Measurements from ENCODE around the gene FBXL7.

The FBXL7 gene

DNA sequence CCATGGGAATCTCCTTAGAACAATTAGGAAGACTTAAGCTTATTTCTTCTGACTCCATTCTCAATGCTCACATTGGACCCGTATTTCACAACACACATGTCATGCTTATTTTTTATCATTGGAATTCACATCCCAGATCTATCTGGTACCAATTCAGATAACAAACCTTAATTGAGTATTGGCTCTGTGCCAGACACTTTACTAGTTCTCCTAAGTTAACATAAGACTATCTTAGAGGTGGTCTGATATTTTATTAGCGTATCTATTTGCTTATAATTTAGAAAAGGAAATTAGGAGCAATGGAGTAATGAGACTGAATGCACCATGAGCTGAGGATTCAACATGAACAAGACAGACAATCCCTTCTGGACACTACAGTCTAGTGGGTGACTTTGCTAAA, 45.1 kb downstream of the FBXL7 start:
- no peak overlapping the region for H3K4me3 ChIP-seq (ENCODE audit: low read depth, low read length, poor library complexity, severe bottlenecking)
- H4K20me1 ChIP-seq (ENCODE audit: insufficient read depth, low read length): no peaks in the 10 kb centered on the region
- no peaks in the 10 kb centered on the region for H3K27me3 ChIP-seq (ENCODE audit: insufficient read depth, low read length)
- no peaks in the 10 kb centered on the region for H3K9me2 ChIP-seq (ENCODE audit: low read depth, low read length)
- no peak for TF ChIP-seq CTCF (IDR thresholded peaks at IDR 0.05; ENCODE audit: low read length)
- TF ChIP-seq EZH2 (IDR thresholded peaks at IDR 0.05; ENCODE audit: borderline replicate concordance, low read length): no peak
- no peaks in the 10 kb centered on the region for H3F3A ChIP-seq (ENCODE audit: insufficient read depth, low read length)
- no peak overlapping the region for H2AFZ ChIP-seq (ENCODE audit: low read length)
- H3K4me2 ChIP-seq (ENCODE audit: low read length): no peak overlapping the region
- no peaks in the 10 kb centered on the region for H3K4me1 ChIP-seq (ENCODE audit: insufficient read depth, low read length, severe bottlenecking)
- no peaks in the 10 kb centered on the region for H3K9me3 ChIP-seq (ENCODE audit: low read length)
- H3K9ac ChIP-seq (ENCODE audit: low read length): no peak overlapping the region
- no peaks in the 10 kb centered on the region for H3K36me3 ChIP-seq (ENCODE audit: insufficient read depth, low read length)
- no peak overlapping the region for H3K27ac ChIP-seq (ENCODE audit: low read depth, low read length, poor library complexity, severe bottlenecking)
- H3K79me2 ChIP-seq (ENCODE audit: insufficient read depth, low read length): no peaks in the 10 kb centered on the region

DNA sequence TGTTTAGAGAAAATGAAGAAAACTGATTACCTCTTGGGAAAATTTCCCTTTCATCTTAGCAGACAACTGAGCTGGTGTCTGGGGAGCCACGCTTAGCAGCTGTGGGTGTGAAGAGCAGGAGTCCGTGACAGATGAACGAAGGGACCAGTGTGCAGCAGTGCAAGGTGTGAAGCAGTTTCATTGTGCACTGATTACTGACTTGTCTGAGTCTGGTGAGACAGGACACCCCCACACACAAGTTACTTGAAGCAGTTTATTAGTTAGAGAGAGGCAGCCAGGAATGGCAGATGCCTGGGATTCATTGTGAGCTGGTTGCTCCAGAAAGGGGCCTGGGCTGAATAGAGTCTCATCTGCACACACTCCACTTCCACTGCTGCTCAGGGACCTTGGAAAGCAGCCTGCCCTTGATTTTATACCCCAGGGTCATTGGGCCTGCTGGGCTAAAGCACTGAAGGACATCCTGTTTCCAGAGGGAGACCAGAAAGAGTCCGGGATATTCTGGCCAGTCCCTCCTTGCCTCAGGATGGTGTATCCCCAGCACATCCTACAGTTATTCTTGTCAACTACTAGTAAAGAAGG, 47.4 kb downstream of the FBXL7 start:
- no peak overlapping the region for H2AFZ ChIP-seq (ENCODE audit: low read length)
- no peaks in the 10 kb centered on the region for H4K20me1 ChIP-seq (ENCODE audit: insufficient read depth, low read length)
- no peaks in the 10 kb centered on the region for H3K27me3 ChIP-seq (ENCODE audit: insufficient read depth, low read length)
- no peak overlapping the region for H3K27ac ChIP-seq (ENCODE audit: low read depth, low read length, poor library complexity, severe bottlenecking)
- no peaks in the 10 kb centered on the region for H3F3A ChIP-seq (ENCODE audit: insufficient read depth, low read length)
- no peaks in the 10 kb centered on the region for H3K4me1 ChIP-seq (ENCODE audit: insufficient read depth, low read length, severe bottlenecking)
- TF ChIP-seq CTCF (IDR thresholded peaks at IDR 0.05; ENCODE audit: low read length): no peak
- no peak for TF ChIP-seq EZH2 (IDR thresholded peaks at IDR 0.05; ENCODE audit: borderline replicate concordance, low read length)
- no peaks in the 10 kb centered on the region for H3K36me3 ChIP-seq (ENCODE audit: insufficient read depth, low read length)
- no peak overlapping the region for H3K4me2 ChIP-seq (ENCODE audit: low read length)
- no peak overlapping the region for H3K9ac ChIP-seq (ENCODE audit: low read length)
- H3K9me3 ChIP-seq (ENCODE audit: low read length): no peaks in the 10 kb centered on the region
- H3K4me3 ChIP-seq (ENCODE audit: low read depth, low read length, poor library complexity, severe bottlenecking): no peak overlapping the region
- no peaks in the 10 kb centered on the region for H3K79me2 ChIP-seq (ENCODE audit: insufficient read depth, low read length)
- no peaks in the 10 kb centered on the region for H3K9me2 ChIP-seq (ENCODE audit: low read depth, low read length)

- H3K4me1 ChIP-seq (ENCODE audit: insufficient read depth, low read length, severe bottlenecking): no peaks in the 10 kb centered on the region
- H3K4me3 ChIP-seq (ENCODE audit: low read depth, low read length, poor library complexity, severe bottlenecking): no peak overlapping the region
- TF ChIP-seq CTCF (IDR thresholded peaks at IDR 0.05; ENCODE audit: low read length): no peak
- TF ChIP-seq EZH2 (IDR thresholded peaks at IDR 0.05; ENCODE audit: borderline replicate concordance, low read length): no peak
- H3K9me3 ChIP-seq (ENCODE audit: low read length): no peaks in the 10 kb centered on the region
- H4K20me1 ChIP-seq (ENCODE audit: insufficient read depth, low read length): no peaks in the 10 kb centered on the region
- no peak overlapping the region for H3K9ac ChIP-seq (ENCODE audit: low read length)
- no peaks in the 10 kb centered on the region for H3K36me3 ChIP-seq (ENCODE audit: insufficient read depth, low read length)
- H3K27ac ChIP-seq (ENCODE audit: low read depth, low read length, poor library complexity, severe bottlenecking): no peak overlapping the region
- H3F3A ChIP-seq (ENCODE audit: insufficient read depth, low read length): no peaks in the 10 kb centered on the region
- H3K79me2 ChIP-seq (ENCODE audit: insufficient read depth, low read length): no peaks in the 10 kb centered on the region
- H2AFZ ChIP-seq (ENCODE audit: low read length): no peak overlapping the region
- no peaks in the 10 kb centered on the region for H3K9me2 ChIP-seq (ENCODE audit: low read depth, low read length)
- no peaks in the 10 kb centered on the region for H3K27me3 ChIP-seq (ENCODE audit: insufficient read depth, low read length)
- H3K4me2 ChIP-seq (ENCODE audit: low read length): no peak overlapping the region
Measured at GRCh38 chr5:15549961-15550360, 50.0 kb downstream of the FBXL7 start.
